ENCODE data around the gene DNMBP.

GRCh38 chr10:99975106-99975829 lies 34.5 kb downstream of the DNMBP start:
- TF ChIP-seq POLR2A (IDR thresholded peaks at IDR 0.05) (no peak), CTCF (IDR thresholded peaks at IDR 0.05) (no peak)
